SU-DHL-6 (cell line): ENCODE measurements around the gene MYBPHL.
"Not testable (repeated sequence)": the region's sequence is repeated elsewhere in the genome, so short reads cannot be mapped to it uniquely, and the experiment has no call there.

Experiments
- H2AFZ ChIP-seq: fragments of 200-600 bp; sonication (generic); 2 replicates; pipeline ENCODE4 v1.6.1; 2014; ENCODE audit warnings: low read depth, mild to moderate bottlenecking, moderate library complexity, mixed read lengths, antibody characterized with exemption, low read length; ENCODE audit not compliant: severe bottlenecking
- H3F3A ChIP-seq: fragments of 200-600 bp; shearing (Covaris generic); 2 replicates; pipeline ENCODE4 v1.6.0; 2016; ENCODE audit warnings: antibody characterized with exemption, mild to moderate bottlenecking; ENCODE audit not compliant: insufficient read depth
- H3K27ac ChIP-seq: fragments of 200-600 bp; sonication (generic); 2 replicates; pipeline ENCODE4 v1.5.1; 2016; ENCODE audit warnings: low read depth, mild to moderate bottlenecking, low read length, moderate library complexity, mixed read lengths
- H3K27me3 ChIP-seq: fragments of 200-600 bp; sonication (generic), shearing (Covaris generic); 2 replicates; pipeline ENCODE4 v1.6.0; 2014; ENCODE audit warnings: mild to moderate bottlenecking, low read length
- H3K36me3 ChIP-seq: fragments of 200-600 bp; sonication (generic); 2 replicates; pipeline ENCODE4 v1.6.1; 2014; ENCODE audit warnings: mild to moderate bottlenecking, low read length, mixed read lengths
- H3K4me2 ChIP-seq: fragments of 300-600, 200-600 bp; shearing (Covaris generic), sonication (generic); 2 replicates; pipeline ENCODE4 v1.6.0; 2014; ENCODE audit warnings: low read length, low read depth, mild to moderate bottlenecking; ENCODE audit not compliant: poor library complexity, severe bottlenecking
- H3K4me3 ChIP-seq: fragments of 200-600 bp; sonication (generic); 2 replicates; pipeline ENCODE4 v1.5.1; 2014; ENCODE audit warnings: antibody characterized with exemption, low read length, mild to moderate bottlenecking, mixed read lengths; ENCODE audit not compliant: insufficient read depth, poor library complexity, severe bottlenecking
- H3K79me2 ChIP-seq: fragments of 200-600 bp; sonication (generic); 2 replicates; pipeline ENCODE4 v1.6.1; 2014; ENCODE audit warnings: mild to moderate bottlenecking, low read length, moderate library complexity; ENCODE audit not compliant: insufficient read depth
- H3K9ac ChIP-seq: fragments of 200-600 bp; sonication (generic); 2 replicates; pipeline ENCODE4 v1.7.0; 2014; ENCODE audit warnings: mild to moderate bottlenecking, low read length
- H3K9me2 ChIP-seq: fragments of 200-600 bp; sonication (generic); replicated peaks from 2 replicates; pipeline ENCODE4 v1.6.1; 2014; ENCODE audit warnings: low read length; ENCODE audit not compliant: insufficient read depth
- H3K9me3 ChIP-seq: fragments of 200-600 bp; sonication (generic); 2 replicates; pipeline ENCODE4 v1.6.1; 2014; ENCODE audit warnings: low read length, mixed read lengths; ENCODE audit not compliant: insufficient read depth
- H4K20me1 ChIP-seq: fragments of 200-600 bp; sonication (generic); 2 replicates; pipeline ENCODE4 v1.6.1; 2014; ENCODE audit warnings: low read depth, mild to moderate bottlenecking, antibody characterized with exemption, low read length, moderate library complexity, mixed read lengths
- EZH2phosphoT487 ChIP-seq: fragments of 200-600 bp; sonication (generic), shearing (Covaris generic); conservative IDR thresholded peaks from 2 replicates; pipeline ENCODE4 v1.6.1; 2018; ENCODE audit warnings: mild to moderate bottlenecking, antibody characterized with exemption, low read length, moderate library complexity, mixed read lengths
- TF ChIP-seq, protein P1 (sequence below): fragments of 200-600 bp; sonication (generic); IDR thresholded peaks from one replicate; pipeline ENCODE4 v1.5.1; 2017; ENCODE audit warnings: antibody characterized with exemption, mild to moderate bottlenecking, low read length, moderate library complexity; ENCODE audit not compliant: insufficient read depth, poor library complexity, severe bottlenecking

MYBPHL gene

DNA sequence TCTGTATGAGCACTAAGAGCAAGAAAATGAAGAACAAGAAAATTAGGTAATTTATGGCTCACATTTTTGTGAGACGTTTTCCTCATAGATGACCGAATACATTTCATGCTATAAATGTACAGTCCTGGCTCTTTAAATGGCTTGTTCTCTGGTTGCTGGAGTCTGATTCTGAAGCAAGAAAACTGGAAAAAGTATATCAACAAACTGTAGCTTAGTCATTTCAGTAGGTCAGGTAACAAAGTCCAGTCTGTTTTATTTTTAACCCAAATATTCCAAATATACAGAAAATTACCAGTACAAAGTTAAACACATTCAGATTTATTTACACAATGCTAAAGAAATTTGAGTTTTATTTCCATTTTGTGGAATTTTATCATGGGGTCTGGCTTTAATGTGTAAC is 2.5 kb upstream of the MYBPHL start:
- H3K4me3 ChIP-seq: no peak overlapping the region
- no peaks in the 10 kb centered on the region for H4K20me1 ChIP-seq
- H3K9ac ChIP-seq: no peak overlapping the region
- no peak for TF ChIP-seq EZH2phosphoT487
- TF ChIP-seq, protein P1, sequence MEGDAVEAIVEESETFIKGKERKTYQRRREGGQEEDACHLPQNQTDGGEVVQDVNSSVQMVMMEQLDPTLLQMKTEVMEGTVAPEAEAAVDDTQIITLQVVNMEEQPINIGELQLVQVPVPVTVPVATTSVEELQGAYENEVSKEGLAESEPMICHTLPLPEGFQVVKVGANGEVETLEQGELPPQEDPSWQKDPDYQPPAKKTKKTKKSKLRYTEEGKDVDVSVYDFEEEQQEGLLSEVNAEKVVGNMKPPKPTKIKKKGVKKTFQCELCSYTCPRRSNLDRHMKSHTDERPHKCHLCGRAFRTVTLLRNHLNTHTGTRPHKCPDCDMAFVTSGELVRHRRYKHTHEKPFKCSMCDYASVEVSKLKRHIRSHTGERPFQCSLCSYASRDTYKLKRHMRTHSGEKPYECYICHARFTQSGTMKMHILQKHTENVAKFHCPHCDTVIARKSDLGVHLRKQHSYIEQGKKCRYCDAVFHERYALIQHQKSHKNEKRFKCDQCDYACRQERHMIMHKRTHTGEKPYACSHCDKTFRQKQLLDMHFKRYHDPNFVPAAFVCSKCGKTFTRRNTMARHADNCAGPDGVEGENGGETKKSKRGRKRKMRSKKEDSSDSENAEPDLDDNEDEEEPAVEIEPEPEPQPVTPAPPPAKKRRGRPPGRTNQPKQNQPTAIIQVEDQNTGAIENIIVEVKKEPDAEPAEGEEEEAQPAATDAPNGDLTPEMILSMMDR: no peak
- H2AFZ ChIP-seq: no peak overlapping the region
- no peaks in the 10 kb centered on the region for H3K9me2 ChIP-seq
- no peak overlapping the region for H3K4me2 ChIP-seq
- H3K36me3 ChIP-seq: no peaks in the 10 kb centered on the region
- H3K27ac ChIP-seq: no peak overlapping the region
- no peaks in the 10 kb centered on the region for H3F3A ChIP-seq
- H3K79me2 ChIP-seq: no peaks in the 10 kb centered on the region
- H3K27me3 ChIP-seq: no peaks in the 10 kb centered on the region
- no peaks in the 10 kb centered on the region for H3K9me3 ChIP-seq

GRCh38 chr1:109307274-109308021 is 637 bp upstream of the MYBPHL start:
- TF ChIP-seq, protein P1: no peak
- no peak for TF ChIP-seq EZH2phosphoT487
- no peaks in the 10 kb centered on the region for H3K9me3 ChIP-seq
- H2AFZ ChIP-seq: no peak overlapping the region
- H3K27me3 ChIP-seq: no peaks in the 10 kb centered on the region
- H3F3A ChIP-seq: no peaks in the 10 kb centered on the region
- H3K36me3 ChIP-seq: no peaks in the 10 kb centered on the region
- no peak overlapping the region for H3K27ac ChIP-seq
- no peak overlapping the region for H3K4me3 ChIP-seq
- H3K79me2 ChIP-seq: no peaks in the 10 kb centered on the region
- no peaks in the 10 kb centered on the region for H4K20me1 ChIP-seq
- H3K4me2 ChIP-seq: no peak overlapping the region
- no peaks in the 10 kb centered on the region for H3K9me2 ChIP-seq
- H3K9ac ChIP-seq: no peak overlapping the region

- not testable (repeated sequence) for H3K4me2 ChIP-seq, H3K4me3 ChIP-seq, H4K20me1 ChIP-seq, H3K27ac ChIP-seq, H3K9me2 ChIP-seq, H3K9me3 ChIP-seq, H2AFZ ChIP-seq, H3K79me2 ChIP-seq, H3K36me3 ChIP-seq, H3K9ac ChIP-seq, H3K27me3 ChIP-seq, H3F3A ChIP-seq
Measured at GRCh38 chr1:109305991-109306390, 820 bp downstream of the MYBPHL start.

DNA sequence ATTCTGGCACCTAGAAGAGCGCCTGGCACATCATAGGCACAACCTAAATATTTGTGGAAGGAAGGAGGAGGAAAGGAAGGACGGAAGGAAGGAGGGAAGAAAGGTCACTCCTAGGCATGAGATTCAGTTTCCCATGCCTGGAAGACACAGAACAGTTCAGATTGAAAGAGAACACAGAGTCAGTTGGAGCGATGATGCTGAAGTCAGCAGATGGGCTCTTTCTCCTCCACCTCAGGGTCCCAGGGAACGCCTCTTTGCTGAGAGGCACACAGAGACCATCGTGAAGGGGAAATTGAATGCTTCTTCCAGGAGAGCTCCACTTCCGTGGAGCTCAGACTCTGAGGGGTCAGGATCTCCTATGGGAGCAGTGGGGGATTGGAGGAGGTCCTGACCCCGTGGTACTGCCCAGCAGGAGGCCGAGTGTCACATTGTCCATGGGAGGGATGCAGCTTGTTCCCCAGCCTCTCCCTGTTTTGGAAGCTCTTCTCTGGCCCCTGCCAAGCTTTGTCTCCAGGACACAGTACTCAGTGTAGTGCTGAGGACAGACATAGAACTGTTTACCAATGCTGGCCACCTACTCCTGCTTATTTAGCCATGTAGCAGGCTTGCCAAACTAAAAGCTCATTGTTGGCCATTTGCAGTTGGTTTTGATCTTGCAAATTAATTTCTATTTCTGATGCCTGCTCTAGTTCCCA is 2.4 kb downstream of the MYBPHL start:
- TF ChIP-seq EZH2phosphoT487: no peak
- TF ChIP-seq, protein P1: no peak

More for the DNA sequence above, 2.4 kb downstream of the MYBPHL start:
- H3K9me3 ChIP-seq: no peaks in the 10 kb centered on the region
- no peak overlapping the region for H3K4me2 ChIP-seq
- no peak overlapping the region for H2AFZ ChIP-seq
- H3K27me3 ChIP-seq: no peaks in the 10 kb centered on the region
- H3K4me3 ChIP-seq: no peak overlapping the region
- H3K27ac ChIP-seq: no peak overlapping the region
- no peaks in the 10 kb centered on the region for H4K20me1 ChIP-seq
- H3K36me3 ChIP-seq: no peaks in the 10 kb centered on the region
- no peaks in the 10 kb centered on the region for H3F3A ChIP-seq
- no peaks in the 10 kb centered on the region for H3K79me2 ChIP-seq
- no peaks in the 10 kb centered on the region for H3K9me2 ChIP-seq
- H3K9ac ChIP-seq: no peak overlapping the region
